PFSK-1 (cell line): ENCODE results near the gene SLC16A14. TPM values are rescaled to one million over a fixed set of nuclear protein-coding genes. Genes with fewer than 3 reads are reported as not detected.

ENCODE experiments used
- FOXP2 ChIP-seq: optimal IDR thresholded peaks from 2 replicates; pipeline ENCODE3; 2011; ENCODE audit warnings: borderline replicate concordance, control low read depth, inconsistent platforms; ENCODE audit not compliant: insufficient read depth; ENCODE audit errors: extremely low read length, extremely low read depth
- POLR2AphosphoS5 ChIP-seq: IDR thresholded peaks from 2 replicates; pipeline ENCODE4 v1.6.1; 2012; ENCODE audit warnings: low read depth, mild to moderate bottlenecking, control low read depth, low read length, moderate library complexity
- REST ChIP-seq, 2 experiments: IDR thresholded peaks; 2 replicates each; pipeline versions ENCODE4 v1.6.1 to v1.8.0; 2011 to 2012; ENCODE audit warnings: low read depth in 2 of 2, low read length in 2 of 2, control low read depth in 1 of 2, inconsistent platforms in 1 of 2, mild to moderate bottlenecking in 1 of 2, moderate library complexity in 1 of 2; ENCODE audit not compliant: insufficient read depth in 1 of 2
- SIN3A ChIP-seq: IDR thresholded peaks from 2 replicates; pipeline ENCODE4 v1.6.1; 2012; ENCODE audit warnings: mild to moderate bottlenecking, low read length, moderate library complexity, borderline replicate concordance; ENCODE audit not compliant: insufficient read depth
- TAF1 ChIP-seq: IDR thresholded peaks from 2 replicates; pipeline ENCODE4 v1.6.1; 2012; ENCODE audit warnings: low read length, control low read depth, borderline replicate concordance; ENCODE audit not compliant: insufficient read depth
- polyA plus RNA-seq: library from polyadenylated mRNA; unstranded; fragments of >200 nt; gene quantifications from one replicate; pipeline ENCODE4 v1.2.1, GENCODE V29; 2012; ENCODE audit warnings: low read depth, missing spikeins; ENCODE audit not compliant: insufficient read length

SLC16A14 gene
- polyA plus RNA-seq: 0.33 TPM

- no peak for TF ChIP-seq POLR2AphosphoS5
- TF ChIP-seq TAF1: no peak
- no peak for TF ChIP-seq SIN3A
- no peak for TF ChIP-seq FOXP2
- TF ChIP-seq REST (IDR thresholded peaks at IDR 0.05; ENCODE audit: insufficient read depth in 1 of 2, low read depth in 2 of 2, low read length in 2 of 2): no peak
Measured at GRCh38 chr2:230068651-230069055, at the start of gene SLC16A14. Gene SLC16A14, minus strand, starts transcription at chr2:230068924. Its CDS starts 9,572 bp downstream, at chr2:230059352.

GRCh38 chr2:230106771-230107170 is 38.0 kb upstream of the SLC16A14 start:
- TF ChIP-seq TAF1 (no peak), REST (IDR thresholded peaks at IDR 0.05; ENCODE audit: insufficient read depth in 1 of 2, low read depth in 2 of 2, low read length in 2 of 2) (no peak), FOXP2 (no peak), POLR2AphosphoS5 (no peak), SIN3A (no peak)

- no peak for TF ChIP-seq REST (IDR thresholded peaks at IDR 0.05; ENCODE audit: insufficient read depth in 1 of 2, low read depth in 2 of 2, low read length in 2 of 2)
- no peak for TF ChIP-seq FOXP2
- TF ChIP-seq SIN3A: no peak
- no peak for TF ChIP-seq POLR2AphosphoS5
- TF ChIP-seq TAF1: no peak
Measured at GRCh38 chr2:230097841-230098240, 29.1 kb upstream of the SLC16A14 start.

GRCh38 chr2:230097424-230097823 is 28.7 kb upstream of the SLC16A14 start:
- TF ChIP-seq SIN3A (no peak), FOXP2 (no peak), POLR2AphosphoS5 (no peak), REST (IDR thresholded peaks at IDR 0.05; ENCODE audit: insufficient read depth in 1 of 2, low read depth in 2 of 2, low read length in 2 of 2) (no peak), TAF1 (no peak)

- TF ChIP-seq REST (IDR thresholded peaks at IDR 0.05; ENCODE audit: insufficient read depth in 1 of 2, low read depth in 2 of 2, low read length in 2 of 2) (no peak), POLR2AphosphoS5 (no peak), FOXP2 (no peak), SIN3A (no peak), TAF1 (no peak)
Measured at GRCh38 chr2:230090967-230091366, 22.2 kb upstream of the SLC16A14 start.
